Activated CD4-positive, alpha-beta T cell treated with anti-CD3 and anti-CD28 coated beads, Interleukin-2, Interleukin-6, amounts not matched to agents 100 ng/mL and 50 ng/mL, durations not matched to agents 16 hours and 8 hours (primary cell): ENCODE data around the gene PLXNA2.

Experiments
- DNase-seq: peaks from one replicate; pipeline ENCODE4 v3.0.0-alpha.2; 2020

PLXNA2 gene

GRCh38 chr1:208160259-208160819, 83.8 kb downstream of the PLXNA2 start:
- DNase-seq = no peak

GRCh38 chr1:208159555-208160258, 84.5 kb downstream of the PLXNA2 start:
- no peak for DNase-seq

GRCh38 chr1:208158640-208159554, 85.3 kb downstream of the PLXNA2 start:
- no peak for DNase-seq

GRCh38 chr1:208157769-208158168, 86.4 kb downstream of the PLXNA2 start:
- DNase-seq = no peak

GRCh38 chr1:208156741-208157140, 87.4 kb downstream of the PLXNA2 start:
- DNase-seq = no peak

- no peak for DNase-seq
Measured at GRCh38 chr1:208156310-208156709, 87.9 kb downstream of the PLXNA2 start.

- no peak for DNase-seq
Measured at GRCh38 chr1:208154679-208155642, 89.2 kb downstream of the PLXNA2 start.

- DNase-seq = no peak
Measured at GRCh38 chr1:208154040-208154439, 90.1 kb downstream of the PLXNA2 start.

GRCh38 chr1:208153386-208153785, 90.8 kb downstream of the PLXNA2 start:
- DNase-seq = no peak

- no peak for DNase-seq
Measured at GRCh38 chr1:208151728-208152598, 92.2 kb downstream of the PLXNA2 start.

GRCh38 chr1:208150833-208151458, 93.2 kb downstream of the PLXNA2 start:
- no peak for DNase-seq

- DNase-seq = no peak
Measured at GRCh38 chr1:208149776-208150514, 94.2 kb downstream of the PLXNA2 start.

GRCh38 chr1:208149213-208149612, 95.0 kb downstream of the PLXNA2 start:
- DNase-seq = no peak

GRCh38 chr1:208148380-208148779, 95.8 kb downstream of the PLXNA2 start:
- DNase-seq = no peak

GRCh38 chr1:208146650-208147049, 97.5 kb downstream of the PLXNA2 start:
- no peak for DNase-seq

GRCh38 chr1:208145167-208145566, 99.0 kb downstream of the PLXNA2 start:
- DNase-seq = no peak

- no peak for DNase-seq
Measured at GRCh38 chr1:208142590-208143382, 101.4 kb downstream of the PLXNA2 start.

- no peak for DNase-seq
Measured at GRCh38 chr1:208141610-208142192, 102.5 kb downstream of the PLXNA2 start.

GRCh38 chr1:208139434-208140045, 104.6 kb downstream of the PLXNA2 start:
- DNase-seq = no peak
